ENCODE results near the gene BLTP1.

DNA sequence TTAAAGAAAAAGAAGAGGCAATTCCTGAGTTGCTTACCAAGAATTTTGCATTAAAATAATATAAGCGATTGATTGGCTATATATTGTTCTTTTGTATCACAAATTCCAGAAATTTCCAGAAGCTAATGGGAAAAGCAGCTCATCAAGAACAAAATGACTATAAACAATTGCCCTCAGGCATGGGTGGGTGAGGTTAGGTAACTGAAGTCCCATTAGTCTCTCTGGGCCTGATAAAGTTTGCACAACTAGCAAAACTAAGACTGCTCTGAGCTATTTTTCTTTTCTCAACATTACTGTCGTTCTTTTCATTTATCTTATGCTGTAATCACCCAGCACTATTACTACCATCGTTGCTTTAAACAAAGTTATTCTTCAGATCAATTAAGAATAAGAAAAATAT lies 19.2 kb upstream of the BLTP1 start:
- TF ChIP-seq, protein P1, sequence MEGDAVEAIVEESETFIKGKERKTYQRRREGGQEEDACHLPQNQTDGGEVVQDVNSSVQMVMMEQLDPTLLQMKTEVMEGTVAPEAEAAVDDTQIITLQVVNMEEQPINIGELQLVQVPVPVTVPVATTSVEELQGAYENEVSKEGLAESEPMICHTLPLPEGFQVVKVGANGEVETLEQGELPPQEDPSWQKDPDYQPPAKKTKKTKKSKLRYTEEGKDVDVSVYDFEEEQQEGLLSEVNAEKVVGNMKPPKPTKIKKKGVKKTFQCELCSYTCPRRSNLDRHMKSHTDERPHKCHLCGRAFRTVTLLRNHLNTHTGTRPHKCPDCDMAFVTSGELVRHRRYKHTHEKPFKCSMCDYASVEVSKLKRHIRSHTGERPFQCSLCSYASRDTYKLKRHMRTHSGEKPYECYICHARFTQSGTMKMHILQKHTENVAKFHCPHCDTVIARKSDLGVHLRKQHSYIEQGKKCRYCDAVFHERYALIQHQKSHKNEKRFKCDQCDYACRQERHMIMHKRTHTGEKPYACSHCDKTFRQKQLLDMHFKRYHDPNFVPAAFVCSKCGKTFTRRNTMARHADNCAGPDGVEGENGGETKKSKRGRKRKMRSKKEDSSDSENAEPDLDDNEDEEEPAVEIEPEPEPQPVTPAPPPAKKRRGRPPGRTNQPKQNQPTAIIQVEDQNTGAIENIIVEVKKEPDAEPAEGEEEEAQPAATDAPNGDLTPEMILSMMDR (IDR thresholded peaks at IDR 0.05), result no peak
- TF ChIP-seq POLR2A (IDR thresholded peaks at IDR 0.05), result no peak
